GM19238 (cell line): ENCODE measurements around the gene EGR2.

Experiments
- DNase-seq: peaks from one replicate; pipeline ENCODE4 v3.0.0; 2011; ENCODE audit warnings: low spot score; ENCODE audit not compliant: insufficient read length

The EGR2 gene

DNA sequence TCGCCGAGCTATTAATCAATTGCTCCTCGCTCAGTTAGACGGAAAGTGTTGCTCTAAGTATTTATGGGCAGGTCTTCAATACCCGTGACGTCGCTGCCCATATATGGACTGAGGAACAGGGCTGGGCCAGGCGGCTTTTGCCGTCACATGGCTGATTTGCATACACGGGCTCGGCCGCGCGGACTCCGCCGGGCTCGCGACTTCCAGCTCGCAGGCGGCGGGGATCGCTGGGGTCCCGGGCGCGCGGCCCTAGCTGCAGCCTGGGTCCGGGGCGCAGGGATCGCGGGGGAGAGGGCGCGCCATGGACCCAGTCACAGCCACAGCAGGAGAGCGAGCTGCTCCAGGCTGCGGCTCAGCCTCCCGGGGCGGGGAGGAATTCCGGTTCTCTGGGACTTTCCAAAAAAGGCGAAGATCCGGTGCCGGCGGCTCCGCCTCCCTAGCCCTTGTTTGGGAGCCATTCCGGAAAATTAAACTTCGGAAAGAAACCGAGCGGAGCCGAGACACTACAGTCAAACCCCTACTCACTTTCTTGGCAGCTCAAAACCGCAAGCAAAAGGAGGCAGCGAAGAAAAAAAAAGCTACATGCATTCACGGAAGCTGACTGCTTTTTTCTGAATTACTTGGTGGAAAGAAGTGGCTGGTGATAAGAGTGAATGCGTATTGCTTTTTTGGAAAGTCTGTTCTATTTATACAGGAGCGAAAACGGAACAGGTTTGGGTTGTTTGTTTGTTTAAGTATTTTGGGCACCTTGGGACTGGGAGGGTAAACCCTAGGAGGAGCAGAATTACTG is at the start of gene EGR2:
Gene EGR2, minus strand, starts transcription at position 36 of the 790 bp plus-strand sequence. CDS start 337 bp downstream, outside the sequence.
- peak; percentile 91 for DNase-seq

DNA sequence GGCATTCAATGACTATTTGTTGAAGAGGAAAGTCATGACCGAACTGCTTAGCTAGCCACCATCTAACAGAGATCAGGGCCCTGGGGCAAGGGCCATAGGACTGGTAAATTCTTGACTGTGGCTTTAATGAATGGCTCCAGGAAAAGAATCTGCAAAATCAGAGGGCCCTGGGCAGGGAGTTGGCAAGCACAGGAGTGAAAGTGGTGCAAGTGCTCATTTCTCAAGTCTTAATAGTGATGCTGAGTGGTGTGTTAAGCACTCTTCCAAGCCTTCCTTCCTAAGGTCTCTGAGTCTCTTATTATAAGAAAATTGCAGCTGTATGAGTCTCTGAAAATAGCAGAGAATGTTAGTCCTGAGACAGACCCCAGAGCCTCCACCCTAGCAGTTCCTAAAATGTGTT is 46.3 kb upstream of the EGR2 start:
- DNase-seq = no peak

DNA sequence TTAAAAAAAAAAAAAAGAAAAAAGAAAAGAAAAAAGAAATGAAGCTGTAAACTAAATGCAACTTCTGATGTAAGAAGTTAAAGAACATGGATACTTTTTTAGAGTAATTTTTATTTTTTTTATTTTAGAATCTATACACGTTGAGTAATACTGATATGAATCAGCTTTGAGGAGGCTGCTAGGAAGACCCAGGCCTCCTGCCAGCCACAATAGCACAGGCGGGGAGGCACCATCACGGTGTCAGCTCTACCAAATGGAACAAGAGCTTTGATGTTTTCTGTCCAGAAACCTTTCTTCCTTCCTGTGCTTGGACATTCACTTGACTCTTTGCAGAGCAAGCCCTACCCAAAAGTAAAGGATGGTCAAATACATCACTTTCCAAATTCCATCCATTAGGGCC is 45.3 kb upstream of the EGR2 start:
- no peak for DNase-seq

DNA sequence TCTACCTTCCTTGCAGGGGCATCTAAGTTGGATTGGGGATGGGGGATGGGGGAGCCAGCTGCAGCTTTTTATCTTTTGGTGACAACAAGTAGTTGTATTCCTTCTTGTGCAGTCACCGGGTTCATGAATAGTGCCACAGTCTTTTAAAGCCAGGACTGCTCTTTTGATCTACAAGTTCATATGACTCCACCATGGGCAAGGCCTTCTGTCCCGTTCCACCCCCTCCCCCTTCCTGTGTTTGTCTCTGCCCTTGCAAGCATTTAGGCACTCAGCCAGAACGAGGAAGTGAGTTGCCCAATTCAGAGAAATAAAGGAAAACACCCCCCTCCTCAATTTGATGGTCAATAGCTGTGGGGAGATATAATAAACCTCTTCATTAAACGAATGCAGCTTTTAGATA is 44.8 kb upstream of the EGR2 start:
- DNase-seq = no peak

DNA sequence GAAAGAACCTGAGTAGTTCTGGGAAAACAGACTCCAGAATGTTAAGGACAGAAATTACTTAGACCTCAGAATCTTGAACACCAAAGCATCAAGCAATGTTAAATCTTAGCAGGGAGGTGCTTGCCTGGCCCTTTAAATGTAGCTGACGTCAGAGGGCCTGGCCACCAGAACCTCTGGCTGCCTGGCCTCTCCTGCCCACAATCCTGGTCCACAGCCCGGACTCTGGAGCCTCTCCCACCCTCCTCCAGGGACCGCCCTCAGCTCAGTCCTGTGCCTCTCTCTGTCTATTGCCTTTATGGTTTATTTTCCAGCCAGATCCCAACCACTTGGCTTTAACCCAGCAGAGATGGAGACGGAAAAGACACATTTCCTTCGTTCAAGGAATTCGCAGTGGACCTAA is 42.2 kb upstream of the EGR2 start:
- no peak for DNase-seq

DNA sequence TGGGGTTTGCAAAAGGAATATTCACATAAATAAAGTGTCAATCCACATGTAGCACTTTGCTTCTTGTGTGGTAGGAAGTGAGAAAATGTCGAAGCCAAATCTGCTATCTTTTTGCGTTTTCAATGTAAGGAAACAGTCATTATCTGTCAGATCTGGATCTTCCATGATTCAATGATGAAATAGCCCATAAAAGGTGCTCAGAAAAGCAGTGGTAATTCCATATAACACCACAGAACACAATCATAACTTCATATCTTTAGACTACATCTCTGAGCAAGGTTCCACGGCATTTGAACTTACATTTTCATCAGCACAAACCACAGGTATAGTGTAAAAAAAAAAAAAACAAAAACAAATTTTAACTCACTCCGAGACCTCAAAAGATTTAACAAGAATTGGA is 39.9 kb upstream of the EGR2 start:
- no peak for DNase-seq

DNA sequence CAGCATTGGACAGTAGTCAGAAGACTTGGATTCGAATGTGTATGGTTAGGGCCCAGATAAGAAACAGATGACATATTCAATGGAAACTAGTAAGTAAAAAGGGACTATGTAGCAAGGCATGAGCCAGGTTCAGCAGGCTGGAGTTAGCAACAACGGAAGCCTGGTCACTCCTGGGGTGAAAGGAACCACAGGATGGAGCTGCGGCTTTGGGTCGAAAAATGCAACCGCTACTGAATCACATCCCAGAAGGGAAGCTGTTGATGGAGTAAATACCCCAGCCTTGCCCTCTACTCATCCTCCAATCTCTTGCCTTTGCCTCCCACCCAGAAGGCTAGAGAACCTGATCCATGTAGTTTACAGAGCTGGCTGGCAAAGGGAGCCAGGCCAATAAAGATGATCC is 37.5 kb upstream of the EGR2 start:
- no peak for DNase-seq

DNA sequence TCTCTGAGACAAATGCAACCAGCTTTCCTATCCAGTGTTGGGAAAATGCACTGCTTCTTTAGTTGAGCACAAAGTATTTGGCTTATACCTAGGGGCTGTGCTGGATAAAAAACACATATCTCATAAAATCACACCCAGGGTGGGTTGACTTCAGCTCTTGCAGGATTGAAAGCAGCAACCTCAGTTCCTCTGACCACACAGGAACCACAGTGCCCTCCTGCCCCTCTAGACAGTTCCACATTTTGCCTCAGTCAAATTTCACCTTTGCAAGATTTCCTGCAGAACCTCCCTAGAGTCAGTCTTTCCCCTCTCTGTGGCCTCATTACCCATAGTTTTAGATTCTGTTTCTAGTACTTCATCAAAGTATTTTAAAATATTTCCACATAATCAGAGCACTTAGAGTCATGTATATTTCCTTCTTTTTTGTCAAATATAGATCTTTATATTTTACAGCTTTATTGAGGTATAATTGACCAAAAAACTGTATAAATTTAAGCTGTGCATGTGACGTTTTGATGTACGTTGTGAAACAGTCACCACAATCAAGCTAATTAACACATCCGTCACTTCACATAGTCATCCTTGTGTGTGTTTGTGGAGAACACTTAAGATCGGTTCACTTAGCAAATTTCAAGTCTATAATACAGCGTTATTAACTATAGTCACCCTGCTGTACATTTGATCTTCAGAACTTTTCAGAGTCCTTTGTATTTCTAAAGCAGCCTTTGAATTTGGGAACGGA is 37.0 kb upstream of the EGR2 start:
- DNase-seq = no peak

DNA sequence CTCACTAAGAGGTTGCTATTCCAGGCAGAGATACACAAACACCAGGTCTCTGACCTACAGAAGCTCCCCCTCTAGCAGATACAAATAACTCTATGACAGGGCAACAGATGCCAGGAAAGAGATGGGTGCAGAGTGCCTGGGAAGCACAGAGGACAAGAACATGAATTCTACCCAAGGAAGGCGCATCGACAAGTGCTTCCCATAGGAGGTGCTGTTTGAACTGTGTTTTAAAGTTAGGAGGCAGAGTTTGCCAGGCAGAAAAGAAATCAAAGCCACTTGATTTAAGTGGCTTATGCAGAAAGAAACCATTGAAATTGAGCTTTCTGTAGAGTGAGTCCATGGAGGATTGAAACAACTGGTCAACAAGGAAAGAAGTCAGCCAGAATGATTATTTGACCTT is 35.3 kb upstream of the EGR2 start:
- DNase-seq = no peak

DNA sequence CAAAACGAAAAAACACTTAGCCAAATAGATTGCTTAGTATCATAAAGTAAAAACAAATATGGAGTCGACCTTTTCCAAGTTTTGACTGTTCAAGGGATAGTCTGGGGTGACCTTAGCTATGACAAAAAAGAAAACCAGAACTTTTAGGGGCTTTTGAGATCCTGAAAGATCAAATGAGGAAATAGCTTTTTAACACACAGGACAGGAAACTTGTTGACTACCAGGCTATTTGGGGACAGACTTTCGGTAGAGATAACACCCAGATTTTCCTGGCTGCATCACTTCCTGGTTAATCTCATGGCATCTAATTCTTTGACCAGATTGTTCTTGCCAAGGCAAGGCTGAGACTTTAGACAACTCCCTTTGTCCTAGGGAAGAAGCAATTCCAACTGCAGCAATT is 34.5 kb upstream of the EGR2 start:
- no peak for DNase-seq

DNA sequence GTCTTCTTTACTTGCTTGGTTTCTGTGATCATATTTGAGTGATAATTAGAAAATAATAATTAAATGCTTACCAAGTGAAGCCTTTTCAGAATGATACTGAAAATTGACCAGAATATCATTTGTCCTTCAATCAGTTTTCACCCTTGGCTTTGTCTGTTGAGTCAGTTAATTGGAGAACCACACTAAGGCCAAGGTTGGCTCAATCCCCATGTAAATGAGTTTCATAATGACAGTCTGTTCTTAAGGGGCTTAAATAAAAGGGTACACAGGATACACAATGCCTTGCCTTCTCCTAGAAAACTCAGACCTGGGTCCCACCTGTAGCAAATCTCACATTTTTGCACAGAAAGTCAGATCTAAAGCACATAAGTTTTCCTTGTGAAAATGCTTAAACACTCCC is 31.3 kb upstream of the EGR2 start:
- DNase-seq = no peak

DNA sequence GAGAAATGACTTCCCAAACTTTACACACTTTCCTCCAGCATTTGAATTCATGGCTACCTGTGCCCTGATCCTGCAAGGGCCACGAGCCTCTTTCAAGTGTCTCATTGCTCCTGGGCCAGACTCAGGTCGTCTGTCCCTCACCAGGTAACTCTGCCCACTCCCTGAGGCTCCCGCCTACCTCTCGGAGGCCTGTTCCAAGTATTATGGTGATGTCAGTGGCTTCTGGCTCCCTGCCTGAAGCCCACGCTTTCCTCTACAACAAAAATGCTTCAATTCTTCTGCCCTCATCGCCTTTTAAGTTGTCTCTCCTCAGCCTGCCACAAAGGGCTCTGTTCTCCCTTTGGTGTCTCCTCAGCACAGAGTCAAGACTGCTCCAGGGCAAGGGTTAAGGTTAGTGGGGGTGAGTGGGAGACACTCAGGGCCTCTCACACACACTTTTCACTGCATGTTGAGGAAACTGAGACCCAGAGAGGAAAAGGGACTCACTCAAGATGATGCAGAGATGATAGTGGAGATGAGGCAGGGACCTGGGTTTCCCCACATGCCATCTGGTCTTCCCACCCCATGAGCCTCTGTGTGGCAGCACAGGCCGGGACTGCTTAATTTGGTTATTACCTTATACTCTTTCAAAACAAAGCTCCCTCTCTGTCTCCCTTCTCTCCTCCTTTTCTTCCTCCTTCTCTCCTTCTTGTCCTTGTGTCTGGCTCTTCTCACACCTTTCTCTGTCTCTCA is 28.3 kb upstream of the EGR2 start:
- no peak for DNase-seq

DNA sequence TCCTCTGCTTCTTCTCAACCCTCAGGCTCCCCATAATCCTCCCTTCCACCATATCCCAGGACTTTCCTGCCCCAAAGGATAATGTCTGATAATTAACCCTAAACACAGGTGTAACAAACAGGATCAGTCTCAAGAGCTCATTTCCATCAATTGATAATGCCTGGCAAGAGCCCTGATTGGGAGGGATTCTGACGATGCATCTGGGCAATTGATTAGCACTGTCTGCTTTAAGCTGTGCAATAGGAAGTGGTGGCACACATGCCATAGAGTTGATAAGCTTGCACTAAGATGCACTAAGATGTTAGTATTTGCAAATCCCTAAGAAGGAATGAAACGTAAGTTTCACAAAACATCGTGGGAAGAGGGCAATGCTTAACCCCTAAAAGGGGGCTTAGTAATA is 27.4 kb upstream of the EGR2 start:
- no peak for DNase-seq

DNA sequence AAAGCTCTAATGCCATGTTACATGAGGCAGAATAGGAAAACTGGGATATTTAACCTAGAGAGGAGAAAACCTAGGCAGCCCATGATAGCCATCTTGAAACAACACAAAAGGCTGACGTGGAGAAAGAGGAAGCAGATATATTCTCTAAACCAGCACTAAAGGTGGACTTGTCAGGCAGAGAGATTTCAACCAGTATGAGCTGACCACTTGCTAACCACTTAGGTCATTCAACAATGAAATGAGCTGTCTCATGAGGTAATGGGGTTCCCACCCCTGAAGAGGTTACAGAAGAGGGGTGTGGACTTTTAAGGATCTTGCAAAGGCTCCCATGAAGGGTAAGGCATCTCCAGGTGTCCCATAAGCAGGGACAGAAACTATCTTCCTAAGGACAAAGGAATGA is 26.8 kb upstream of the EGR2 start:
- no peak for DNase-seq

DNA sequence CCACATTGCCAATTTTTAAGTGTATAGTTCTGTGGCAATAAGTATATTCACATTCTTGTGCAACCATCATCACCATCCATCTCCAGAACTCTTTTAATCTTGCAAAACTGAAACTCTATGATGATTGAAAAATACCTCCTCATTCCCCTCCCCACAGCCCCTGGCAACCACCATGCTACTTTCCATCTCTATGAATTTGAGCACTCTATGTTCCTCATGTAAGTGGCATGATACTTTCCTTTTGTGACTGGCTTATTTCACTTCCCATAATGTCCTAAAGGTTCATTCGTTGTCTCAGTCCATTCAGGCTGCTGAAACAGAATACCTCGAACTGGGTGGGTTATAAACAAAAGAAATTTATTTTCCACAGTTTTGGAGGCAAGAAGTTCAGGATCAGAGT is 23.4 kb upstream of the EGR2 start:
- no peak for DNase-seq

DNA sequence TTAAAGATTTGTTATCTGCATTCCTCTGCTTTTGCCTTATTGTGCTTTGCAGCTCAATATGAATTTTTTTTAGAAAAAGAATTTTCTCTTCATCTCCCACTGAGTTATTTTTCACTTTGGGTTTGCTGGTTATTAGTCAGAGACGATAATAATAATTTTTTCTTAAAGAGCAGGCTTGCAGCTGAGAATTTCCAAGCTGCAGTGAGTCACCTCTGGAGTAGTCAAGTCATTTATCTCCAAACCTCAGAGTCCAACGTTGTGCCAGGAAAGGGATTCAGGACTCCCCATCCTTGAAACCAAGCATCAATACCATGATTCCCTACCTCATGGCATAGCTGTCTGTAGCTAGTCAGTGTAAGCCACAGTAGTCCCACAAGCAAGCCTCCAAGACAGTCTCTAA is 15.2 kb upstream of the EGR2 start:
- DNase-seq = no peak

DNA sequence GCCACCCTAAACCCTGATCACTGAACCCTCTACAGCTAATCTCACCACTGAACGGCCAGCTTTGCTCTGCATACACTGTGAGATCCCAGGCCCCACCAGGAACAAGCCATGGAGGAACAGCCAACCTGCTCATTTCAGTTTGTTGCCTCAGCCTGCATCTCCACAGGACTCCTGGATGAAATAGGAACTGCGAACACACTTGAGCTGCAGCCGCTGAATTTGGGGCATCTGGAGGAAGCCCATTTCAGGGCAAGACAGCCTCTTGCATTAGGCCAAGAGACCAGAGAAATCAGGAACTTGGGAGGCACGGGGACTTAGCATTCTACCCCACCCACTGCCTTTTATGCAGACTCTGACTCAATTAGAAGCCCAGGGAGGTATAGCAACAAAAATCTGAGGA is 14.5 kb upstream of the EGR2 start:
- no peak for DNase-seq

DNA sequence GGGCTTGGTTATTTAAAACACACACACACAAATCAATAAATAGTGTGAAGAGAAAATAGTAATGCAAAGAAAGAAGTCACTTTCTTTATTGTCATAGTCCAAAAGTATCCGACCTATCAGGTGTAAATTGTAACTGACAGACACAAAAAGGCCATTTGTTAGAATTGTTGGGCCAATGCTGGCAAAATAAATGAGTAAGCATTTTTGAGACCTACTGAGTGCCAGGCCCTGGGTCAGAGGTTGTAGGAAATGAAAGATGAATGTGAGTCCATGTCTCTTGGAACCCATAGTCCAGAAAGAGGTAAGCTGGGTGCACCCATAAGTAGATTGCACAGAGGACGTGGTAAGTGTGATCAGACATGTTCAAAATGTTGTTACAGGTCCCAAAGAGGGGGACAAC is 13.5 kb upstream of the EGR2 start:
- no peak for DNase-seq

DNA sequence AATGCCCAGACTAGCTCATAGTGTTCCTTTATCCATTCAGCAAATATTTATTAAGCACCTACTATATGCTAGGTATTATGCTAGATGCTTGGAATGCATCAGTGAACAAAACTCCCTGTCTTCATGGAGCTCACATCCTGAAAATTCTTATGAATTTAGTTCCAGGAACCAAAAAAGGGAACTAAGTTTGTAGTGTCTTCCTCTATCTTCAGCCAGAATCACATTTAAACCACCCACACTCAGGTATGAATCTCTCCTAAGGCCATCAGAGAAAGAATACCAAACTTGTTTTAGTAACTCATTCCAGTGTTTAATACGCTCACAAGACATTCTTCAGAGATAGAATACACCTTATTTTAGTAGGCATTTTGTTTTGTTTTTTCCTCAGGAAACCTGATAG is 10.1 kb upstream of the EGR2 start:
- no peak for DNase-seq

DNA sequence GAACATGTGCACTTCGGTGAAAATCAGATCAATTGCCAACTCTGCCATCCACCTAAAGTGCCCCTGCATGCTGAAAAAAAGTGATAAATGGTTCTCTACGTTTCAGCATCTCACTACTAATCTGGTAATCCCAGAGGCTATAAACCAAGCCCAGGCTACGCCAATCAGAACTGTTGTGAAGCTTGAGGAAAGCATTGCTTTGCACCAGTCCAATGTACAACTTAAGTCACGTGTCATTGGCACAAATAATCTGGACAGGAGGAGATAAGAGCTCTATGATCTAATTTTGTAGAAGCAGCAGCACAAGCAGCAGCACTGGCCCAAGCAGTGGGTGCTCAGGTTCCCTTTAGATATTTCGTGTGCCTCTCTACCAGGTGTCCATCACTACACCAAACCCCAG is 4.4 kb upstream of the EGR2 start:
- DNase-seq = no peak

DNA sequence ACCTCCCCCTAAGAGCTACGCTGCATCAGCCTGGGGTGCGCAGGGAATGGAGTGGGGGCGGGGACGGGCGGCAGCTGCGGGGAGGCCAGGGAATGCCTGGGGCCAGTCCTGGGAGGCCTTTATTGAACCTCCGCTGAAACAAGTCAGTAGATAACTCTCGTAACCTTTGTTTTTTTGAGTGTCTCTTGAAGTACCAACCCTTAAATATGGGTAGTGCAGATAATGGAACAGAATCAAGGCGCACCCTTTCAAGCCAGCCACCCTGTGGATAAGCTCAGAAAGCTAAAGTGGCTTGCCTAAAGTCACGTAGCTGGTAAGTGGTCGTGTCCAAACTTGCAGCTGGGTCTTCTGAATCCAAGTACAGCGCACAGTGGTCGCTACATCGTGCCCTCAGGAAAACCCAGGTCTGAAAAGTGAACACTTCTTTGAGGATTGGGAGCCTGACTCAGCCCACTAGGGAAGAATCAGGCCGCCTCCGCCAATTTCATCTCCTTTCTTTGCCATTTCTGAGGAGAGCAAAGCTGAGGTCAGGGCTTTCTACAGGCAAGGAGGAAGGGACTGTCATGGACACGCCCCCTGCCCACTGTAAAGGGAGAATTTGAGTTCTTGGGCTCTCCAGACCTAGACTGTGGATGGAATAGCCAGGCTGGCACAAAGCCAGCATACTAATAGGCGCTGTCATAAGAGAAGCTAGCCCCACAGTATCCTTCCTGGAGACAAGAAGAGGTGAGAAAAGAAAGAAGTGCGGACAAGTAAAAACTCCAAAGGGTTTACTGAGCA is 3.2 kb upstream of the EGR2 start:
- no peak for DNase-seq
